ENCODE results near the gene TRIM66. TPM values are rescaled to one million over a fixed set of nuclear protein-coding genes. Genes with fewer than 3 reads are reported as not detected.

The TRIM66 gene
- total RNA-seq, 4 donors from 2014 or later: 3.3 to 13.0 (median 6.2) TPM

GRCh38 chr11:8615291-8616032 lies 67.0 kb downstream of the TRIM66 start:
- H3K4me3 ChIP-seq (ENCODE audit: low read depth, poor library complexity, severe bottlenecking): no peak overlapping the region
- intact Hi-C loops (cut with DNase I; ENCODE audit: low total_unique reads): no loop called here
- DNase-seq (ENCODE audit: low spot score in 2 of 2): no peak
- no peak for TF ChIP-seq POLR2A (IDR thresholded peaks at IDR 0.05)
- TF ChIP-seq CTCF (IDR thresholded peaks at IDR 0.05): no peak
- 61 to 80% methylated on average over 4 of the region's 4 CpGs for WGBS, 2 donors

GRCh38 chr11:8614497-8614896 lies 68.0 kb downstream of the TRIM66 start:
- no peak overlapping the region for H3K4me3 ChIP-seq (ENCODE audit: low read depth, poor library complexity, severe bottlenecking)
- WGBS, 2 donors: 94 to 97% methylated on average over 4 of the region's 4 CpGs
- TF ChIP-seq POLR2A (IDR thresholded peaks at IDR 0.05): no peak
- TF ChIP-seq CTCF (IDR thresholded peaks at IDR 0.05): no peak
- intact Hi-C loops (cut with DNase I; ENCODE audit: low total_unique reads): no loop called here
- no peak for DNase-seq (ENCODE audit: low spot score in 2 of 2)

- no peak overlapping the region for H3K4me3 ChIP-seq (ENCODE audit: low read depth, poor library complexity, severe bottlenecking)
- WGBS, 2 donors: 71 to 96% methylated on average over 1 of the region's 1 CpG
- DNase-seq (ENCODE audit: low spot score in 2 of 2): no peak
- TF ChIP-seq POLR2A (IDR thresholded peaks at IDR 0.05): no peak
- intact Hi-C loops (cut with DNase I; ENCODE audit: low total_unique reads): no loop called here
These were observed 69.4 kb downstream of the TRIM66 start for GRCh38 chr11:8613036-8613435.

GRCh38 chr11:8612522-8612921 lies 69.9 kb downstream of the TRIM66 start:
- 70 to 83% methylated on average over 5 of the region's 5 CpGs for WGBS, 2 donors
- no peak for DNase-seq (ENCODE audit: low spot score in 2 of 2)
- TF ChIP-seq POLR2A (IDR thresholded peaks at IDR 0.05) (no peak), CTCF (IDR thresholded peaks at IDR 0.05) (no peak)
- intact Hi-C loops (cut with DNase I; ENCODE audit: low total_unique reads): no loop called here
- no peak overlapping the region for H3K4me3 ChIP-seq (ENCODE audit: low read depth, poor library complexity, severe bottlenecking)

GRCh38 chr11:8610532-8611116 lies 71.8 kb downstream of the TRIM66 start:
- no peak for DNase-seq (ENCODE audit: low spot score in 2 of 2)
- TF ChIP-seq POLR2A (IDR thresholded peaks at IDR 0.05) (no peak), CTCF (IDR thresholded peaks at IDR 0.05) (no peak)
- WGBS, 2 donors: 35 to 48% methylated on average over 7 of the region's 7 CpGs
- intact Hi-C loops (cut with DNase I; ENCODE audit: low total_unique reads): no loop called here
- no peak overlapping the region for H3K4me3 ChIP-seq (ENCODE audit: low read depth, poor library complexity, severe bottlenecking)

GRCh38 chr11:8608652-8609051 lies 73.8 kb downstream of the TRIM66 start:
- WGBS, 2 donors: 25 to 68% methylated on average over 1 of the region's 1 CpG
- no peak overlapping the region for H3K4me3 ChIP-seq (ENCODE audit: low read depth, poor library complexity, severe bottlenecking)
- intact Hi-C loops (cut with DNase I; ENCODE audit: low total_unique reads): no loop called here
- TF ChIP-seq CTCF (IDR thresholded peaks at IDR 0.05) (no peak), POLR2A (IDR thresholded peaks at IDR 0.05) (no peak)
- DNase-seq (ENCODE audit: low spot score in 2 of 2): no peak
